ENCODE measurements around the gene UBE4B.
"Not testable (repeated sequence)": the region's sequence is repeated elsewhere in the genome, so short reads cannot be mapped to it uniquely, and the experiment has no call there.

Gene UBE4B

DNA sequence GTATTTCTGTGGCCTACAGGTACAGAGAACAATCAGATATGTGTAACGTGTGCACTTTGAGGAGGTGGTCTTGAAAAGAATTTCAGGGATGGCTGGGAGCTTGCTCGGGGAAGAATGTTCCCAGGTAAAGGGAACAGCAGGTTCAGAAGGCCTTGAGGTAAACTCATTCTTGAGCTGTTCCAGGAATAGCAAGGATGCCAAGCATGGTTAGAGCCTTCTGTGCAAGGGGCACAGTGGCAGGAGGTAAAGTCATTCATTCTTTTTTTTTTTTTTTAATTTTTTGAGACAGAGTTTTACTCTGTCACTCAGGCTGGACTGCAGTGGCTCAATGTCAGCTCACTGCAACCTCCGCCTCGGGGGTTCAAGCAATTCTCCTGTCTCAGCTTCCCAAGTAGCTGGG is 10.0 kb downstream of the UBE4B start:
- DNase-seq, result no peak

DNA sequence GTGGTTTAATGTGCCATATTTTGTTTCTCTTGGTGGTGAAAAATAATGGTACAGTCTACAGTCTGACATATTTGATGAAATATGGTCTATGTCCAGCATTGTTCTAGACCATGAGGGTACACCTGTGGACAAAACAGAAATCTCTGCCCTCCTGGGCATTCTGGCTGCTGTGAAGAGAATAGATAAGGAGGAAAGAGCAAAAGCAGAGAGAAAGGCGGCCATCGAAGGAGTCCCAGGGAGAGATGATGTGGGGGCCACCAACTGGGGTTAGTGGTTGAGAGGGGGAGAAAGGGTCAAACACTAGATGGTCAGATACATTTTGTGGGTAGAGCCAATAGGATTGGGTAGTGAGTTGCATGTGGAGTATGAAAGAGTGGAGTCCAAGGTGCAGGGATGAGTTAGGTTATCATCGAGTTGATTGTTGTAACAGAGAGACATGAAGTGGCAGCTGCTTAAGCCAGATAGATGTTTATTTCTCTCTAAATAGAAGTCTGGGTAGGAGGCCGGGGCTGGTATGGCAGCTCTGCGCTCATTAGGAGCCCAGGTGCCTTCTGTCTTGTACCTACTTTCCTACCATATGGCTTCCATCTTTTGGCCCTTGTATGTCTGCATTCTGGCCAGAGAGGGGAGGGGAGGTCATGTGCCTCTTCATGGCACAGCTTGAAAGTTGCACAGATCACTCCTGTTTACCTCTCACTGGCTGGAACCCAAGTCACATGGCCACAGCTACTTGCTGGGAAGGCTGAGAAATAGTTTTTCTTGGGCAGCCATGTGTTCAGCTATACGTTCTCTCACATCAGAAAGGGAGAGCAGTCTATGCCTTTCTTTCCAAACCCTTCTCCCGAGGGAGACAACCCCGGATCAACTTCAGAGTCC is 13.0 kb downstream of the UBE4B start:
- peak; percentile 30 for DNase-seq

DNA sequence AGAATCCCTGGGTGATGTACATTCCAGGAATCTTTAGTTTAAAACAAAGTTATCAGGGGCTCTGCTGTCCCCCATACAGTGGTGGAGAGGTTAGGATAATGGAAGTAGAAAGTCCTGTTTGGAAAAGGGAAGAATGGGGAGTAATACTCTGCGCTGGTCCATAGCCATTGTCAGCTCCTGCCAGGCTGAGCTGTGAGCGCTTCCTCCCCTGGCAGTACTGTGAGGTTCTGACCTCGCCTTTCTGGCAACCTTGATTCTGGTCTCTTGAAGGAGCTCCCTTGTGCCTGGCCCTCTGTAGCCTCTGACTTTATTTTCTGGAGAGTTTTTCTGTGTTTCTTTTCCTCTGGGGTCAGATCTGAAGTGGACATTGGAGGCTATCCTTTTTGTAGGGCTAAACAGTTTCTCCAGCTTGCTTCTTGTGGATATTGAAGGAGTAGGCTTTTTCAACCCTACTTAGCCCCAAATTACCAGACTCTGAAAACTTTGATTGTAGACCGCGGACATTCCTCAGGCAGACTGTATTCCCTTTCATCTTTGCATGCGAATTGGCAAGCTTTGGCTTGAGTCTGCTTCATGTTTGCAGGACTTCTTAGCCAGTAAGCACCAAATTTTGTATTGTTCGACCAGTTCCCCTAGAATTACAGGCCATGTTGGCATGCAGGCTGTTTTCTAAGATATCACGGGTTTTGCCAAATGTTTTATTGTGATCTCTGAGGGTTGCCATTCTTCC is 13.8 kb downstream of the UBE4B start:
- no peak for DNase-seq

DNA sequence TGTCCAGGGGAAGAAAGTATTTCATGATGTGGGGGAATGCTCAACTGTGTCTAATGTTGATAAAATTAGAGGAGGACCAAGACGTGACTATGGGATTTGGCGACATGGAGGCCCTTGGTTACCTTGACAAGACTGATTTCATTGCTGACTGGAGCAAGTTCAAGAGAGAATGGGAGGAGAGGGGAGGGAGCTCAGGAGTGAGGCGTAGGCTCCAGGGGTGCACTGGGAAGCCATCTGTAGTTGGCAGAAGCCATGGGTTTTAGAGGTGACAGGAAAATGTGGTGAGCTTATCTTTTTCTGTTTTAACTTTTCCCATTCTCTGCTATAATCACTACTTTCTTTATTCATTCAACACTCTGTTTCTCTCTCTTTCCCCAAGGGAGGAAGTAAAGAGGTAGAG is 15.8 kb downstream of the UBE4B start:
- no peak for DNase-seq

DNA sequence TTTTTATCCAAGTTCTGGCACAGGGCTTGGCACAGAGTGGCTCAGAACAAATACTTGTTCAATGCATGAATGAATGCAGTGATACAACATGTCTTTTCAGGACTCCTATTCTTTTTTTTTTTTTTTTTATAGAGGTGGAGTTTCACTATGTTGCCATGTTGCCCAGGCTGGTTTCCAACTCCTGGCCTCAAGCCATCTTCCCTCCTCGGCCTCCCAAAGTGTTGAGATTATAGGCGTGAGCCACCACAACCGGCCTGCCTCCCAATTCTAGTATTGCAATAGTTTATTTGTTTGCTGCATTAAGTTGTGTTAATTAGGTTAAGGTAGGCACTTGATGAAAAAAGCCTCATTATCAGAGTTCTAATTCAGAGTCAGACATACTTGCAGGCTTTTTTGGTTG is 17.9 kb downstream of the UBE4B start:
- DNase-seq, result no peak

DNA sequence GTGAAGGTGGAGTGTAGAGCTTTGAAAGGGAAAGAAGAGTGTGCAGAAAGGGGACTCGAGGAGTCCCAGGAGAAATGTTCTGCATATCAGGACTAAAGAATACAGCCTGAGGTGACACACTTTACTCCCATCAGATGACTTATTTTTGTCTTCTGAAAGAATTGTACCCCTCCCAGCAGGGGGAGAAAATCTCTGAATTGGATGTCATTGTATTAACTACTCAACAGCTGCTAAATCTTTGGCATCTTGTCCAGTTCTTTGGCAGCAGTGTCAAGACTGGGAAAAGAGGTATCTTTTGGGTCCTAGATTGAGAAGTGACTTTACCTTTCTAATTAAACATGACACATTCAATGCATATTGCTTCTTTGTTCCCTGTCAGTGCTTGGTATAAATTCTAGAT is 18.9 kb downstream of the UBE4B start:
- no peak for DNase-seq

DNA sequence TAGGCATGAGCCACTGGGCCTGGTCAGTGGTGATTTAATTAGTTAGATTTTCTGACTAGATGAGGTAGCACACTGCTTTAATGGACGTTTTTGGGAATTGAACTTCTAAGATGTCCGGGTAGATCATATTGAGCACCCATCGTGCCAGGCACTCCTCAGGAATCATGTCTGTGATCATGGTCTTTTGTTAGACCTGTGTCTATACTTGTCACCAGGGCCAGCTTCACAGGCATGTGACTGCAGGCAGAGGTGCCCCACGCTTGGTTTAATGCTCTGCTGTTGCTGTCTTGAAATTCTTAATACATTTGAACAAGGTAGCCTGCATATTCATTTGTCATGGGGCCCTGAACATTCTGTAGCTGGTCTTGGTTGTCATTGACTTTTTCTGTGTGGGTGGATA is 19.6 kb downstream of the UBE4B start:
- no peak for DNase-seq

DNA sequence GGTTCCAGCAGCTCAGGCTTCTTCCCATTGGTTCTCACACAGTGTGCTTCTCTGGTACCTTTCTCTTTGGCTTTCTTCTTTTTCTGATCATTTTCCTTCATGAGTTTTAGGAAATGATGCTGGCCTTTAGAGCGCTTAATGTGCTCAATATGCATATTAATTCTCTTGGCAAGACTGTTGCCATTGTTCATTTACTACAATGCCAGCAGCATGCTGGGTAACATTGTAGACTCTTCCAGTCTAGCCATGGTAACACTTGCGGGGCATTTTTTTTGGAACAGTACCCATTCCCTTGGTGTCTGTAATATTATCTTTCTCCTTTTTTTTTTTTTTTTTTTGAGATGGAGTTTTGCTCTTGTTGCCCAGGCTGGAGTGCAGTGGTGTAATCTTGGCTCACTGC is 21.7 kb downstream of the UBE4B start:
- no peak for DNase-seq

DNA sequence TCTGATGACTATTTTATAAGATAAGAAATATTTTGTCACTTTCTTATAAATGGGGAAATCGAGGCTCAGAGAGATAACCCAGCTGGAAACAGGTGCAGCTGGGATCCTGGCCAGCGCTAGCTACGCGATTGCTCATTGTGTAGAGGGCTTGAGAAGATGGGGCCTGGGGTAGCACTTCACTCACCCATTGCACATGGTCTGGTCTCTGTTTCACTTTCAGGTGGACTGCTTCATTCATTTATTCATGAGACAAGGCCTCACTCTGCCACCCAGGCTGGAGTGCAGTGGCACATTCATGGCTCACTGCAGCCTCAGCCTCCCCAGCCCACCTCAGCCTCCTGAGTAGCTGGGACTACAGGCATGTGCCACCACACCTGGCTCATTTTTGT is 23.8 kb downstream of the UBE4B start:
- DNase-seq, result no peak

DNA sequence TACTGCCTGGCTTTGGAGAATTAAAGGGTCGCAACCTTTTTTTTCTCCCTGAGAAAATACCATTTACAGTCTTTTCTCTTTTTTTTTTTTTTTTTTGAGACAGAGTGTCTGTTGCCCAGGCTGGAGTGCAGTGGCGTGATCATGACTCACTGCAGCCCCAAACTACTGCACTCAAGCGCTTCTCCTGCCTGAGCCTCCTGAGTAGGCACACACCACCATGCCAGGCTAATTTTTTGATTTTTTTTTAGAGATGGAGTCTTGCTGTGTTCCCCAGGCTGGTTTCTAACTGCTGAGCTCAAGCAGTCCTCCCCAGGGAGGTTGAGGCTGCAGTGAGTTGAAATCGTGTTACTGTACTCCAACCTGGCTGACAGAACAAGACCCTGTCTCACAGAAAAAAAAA is 24.6 kb downstream of the UBE4B start:
- no peak for DNase-seq

DNA sequence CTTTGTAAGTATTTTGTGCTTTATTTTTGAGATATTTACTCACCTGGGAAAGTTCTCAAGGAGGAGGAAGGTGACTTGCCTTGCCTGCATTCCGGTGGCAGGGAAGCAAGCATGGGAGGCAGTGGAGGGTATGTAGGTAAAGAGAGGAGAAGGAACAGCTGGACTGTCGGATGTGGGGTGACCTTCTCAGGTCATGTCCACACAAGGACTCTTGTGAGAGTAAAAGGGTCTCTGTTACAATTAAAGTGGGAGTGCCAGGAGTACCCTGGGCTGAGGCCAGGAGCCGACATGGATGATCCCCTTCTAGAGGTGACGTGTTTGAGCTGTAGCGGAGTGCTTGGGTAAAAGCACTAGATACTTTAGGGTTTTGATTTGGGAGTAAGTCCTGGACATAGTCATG is 25.0 kb downstream of the UBE4B start:
- no peak for DNase-seq

DNA sequence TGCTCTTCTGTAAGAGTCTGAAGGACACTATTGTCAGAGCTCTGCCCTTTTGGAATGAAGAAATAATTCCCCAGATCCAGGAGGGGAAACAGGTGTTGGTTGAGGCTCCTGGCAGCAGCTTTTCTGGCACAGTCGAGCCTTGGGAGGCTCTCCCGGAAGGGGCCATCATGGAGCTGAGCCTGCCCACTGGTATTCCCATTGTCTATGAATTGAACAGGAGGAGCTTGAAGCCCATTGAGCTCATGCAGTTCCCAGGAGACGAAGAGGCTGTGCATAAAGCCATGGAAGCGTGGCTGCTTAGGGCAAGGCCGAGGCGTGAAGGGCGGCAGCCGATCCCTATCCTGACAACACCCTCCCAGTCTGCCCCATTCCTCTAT is 26.6 kb downstream of the UBE4B start:
- no peak for DNase-seq

DNA sequence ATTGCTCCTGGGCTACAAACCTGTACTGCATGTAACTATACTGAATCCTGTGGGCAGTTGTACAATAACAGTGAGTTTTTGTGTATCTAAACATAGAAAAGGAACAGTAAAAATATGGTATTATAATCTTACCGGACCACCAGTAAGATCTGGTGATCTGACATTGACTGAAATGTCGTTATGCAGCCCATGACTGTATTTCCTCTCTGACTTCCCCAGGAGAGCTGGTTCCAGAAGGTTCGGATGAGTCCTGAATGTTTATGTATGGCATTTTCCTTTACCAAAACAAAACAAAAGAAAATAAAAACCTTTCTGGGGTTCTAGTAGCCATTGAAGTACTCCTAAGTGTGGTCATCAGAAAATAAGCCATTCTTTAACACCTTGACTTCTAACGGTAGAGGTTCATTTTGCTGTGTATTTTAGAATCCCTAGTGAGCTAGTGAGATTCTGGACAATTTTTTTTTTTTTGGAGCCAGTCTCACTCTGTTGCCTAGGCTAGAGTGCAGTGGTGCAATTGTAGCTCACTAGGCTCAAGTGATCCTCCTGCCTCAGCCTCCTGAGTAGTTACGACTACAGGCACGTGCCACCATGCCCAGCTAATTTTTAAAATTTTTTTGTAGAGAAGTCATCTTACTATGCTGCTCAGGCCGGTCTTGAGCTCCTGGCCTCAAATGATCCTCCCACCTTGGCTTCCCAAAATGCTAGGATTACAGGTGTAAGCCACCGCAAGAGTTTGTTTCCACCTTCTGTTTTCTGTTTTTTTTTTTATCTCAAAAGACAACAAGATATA is 27.7 kb downstream of the UBE4B start:
- no peak for DNase-seq

DNA sequence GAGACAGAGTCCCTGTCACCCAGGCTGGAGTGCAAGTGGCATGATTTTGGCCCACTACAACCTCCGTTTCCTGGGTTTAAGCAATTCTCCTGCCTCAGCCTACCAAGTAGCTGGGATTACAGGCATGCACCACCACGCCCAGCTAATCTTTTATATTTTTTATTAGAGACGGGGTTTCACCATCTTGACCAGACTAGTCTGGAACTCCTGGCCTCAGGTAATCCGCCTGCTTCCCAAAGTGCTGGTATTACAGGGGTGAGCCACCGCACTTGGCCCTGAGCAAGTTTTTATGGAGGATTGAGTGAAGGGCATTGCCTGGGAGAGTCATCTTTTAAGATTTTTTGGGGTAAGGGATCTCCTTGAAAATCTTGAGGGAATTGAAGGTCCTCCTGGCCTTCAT is 28.5 kb downstream of the UBE4B start:
- no peak for DNase-seq

DNA sequence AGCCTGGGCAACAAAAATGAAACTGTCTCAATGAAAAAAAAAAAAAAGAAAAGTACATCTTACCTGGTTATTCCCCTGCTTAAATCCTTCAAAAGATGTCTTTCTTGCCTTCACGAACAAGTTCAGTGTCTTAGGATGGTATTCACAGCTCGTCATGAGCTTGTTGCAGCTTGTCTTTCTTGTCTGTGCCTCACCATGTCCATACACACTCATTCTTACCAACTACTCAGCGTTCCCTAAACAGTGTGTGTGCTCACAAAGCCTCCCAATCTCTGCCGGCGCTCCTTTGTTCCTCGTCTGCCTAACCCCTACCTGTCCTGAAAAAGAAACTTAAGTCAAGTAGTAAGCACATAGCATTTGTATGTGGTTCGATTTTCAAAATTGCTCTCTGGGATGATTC is 31.1 kb downstream of the UBE4B start:
- no peak for DNase-seq

DNA sequence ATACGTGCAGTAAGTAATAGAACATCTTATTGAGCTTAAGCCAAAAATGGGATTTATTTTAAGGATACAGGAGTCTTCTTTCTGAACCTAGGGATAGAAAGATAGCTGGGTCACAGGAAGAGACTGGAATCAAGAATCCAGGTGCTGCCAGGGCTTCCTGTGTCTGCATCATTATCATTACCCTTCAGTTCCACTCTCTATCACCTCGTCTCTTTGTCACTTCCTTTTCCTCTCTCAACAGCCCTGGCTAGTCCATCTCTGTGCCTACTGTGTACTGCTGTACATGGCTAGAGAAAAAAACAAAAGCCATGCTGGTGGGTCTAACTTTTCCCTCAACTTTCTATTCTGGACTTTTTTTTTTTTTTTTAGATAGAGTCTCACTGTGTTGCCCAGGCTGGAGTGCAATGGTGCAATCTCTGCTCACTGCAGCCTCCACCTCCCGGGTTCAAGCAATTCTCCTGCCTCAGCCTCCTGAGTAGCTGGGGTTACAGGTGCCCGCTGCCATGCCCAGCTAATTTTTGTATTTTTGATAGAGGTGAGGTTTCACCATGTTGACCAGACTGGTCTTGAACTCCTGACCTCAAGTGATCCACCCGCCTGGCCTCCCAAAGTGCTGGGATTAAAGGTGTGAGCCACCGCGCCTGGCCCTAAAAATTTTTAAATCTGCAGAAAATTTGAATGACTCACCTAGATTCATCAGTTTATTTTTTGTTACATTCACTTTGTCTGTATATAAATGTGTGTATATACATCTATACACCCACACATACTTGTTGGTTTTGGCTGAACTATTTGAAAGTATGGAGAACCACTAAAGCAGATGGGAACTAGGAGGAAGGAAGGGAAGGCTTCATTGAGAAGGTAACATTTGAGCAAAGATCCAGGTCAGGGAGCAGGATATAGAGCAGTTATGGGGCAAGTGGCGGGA is 31.9 kb downstream of the UBE4B start:
- DNase-seq, result no peak

DNA sequence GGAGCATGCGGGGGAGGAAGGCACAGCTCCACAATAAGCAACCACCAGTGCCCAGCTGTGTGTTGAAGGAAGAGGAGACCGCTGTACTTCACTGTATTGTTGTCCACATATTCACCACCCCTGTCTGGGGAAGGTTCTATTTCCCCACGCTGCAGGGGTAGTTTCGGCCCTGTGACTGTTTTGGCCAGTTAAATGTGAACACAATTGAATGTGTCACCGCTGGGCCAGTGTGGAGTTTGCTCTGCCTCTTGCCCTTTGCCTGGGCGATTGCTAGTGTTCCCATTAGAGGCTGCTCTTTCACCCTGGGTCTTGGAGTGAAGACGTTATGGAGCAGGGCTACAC is 32.6 kb downstream of the UBE4B start:
- DNase-seq, result no peak

DNA sequence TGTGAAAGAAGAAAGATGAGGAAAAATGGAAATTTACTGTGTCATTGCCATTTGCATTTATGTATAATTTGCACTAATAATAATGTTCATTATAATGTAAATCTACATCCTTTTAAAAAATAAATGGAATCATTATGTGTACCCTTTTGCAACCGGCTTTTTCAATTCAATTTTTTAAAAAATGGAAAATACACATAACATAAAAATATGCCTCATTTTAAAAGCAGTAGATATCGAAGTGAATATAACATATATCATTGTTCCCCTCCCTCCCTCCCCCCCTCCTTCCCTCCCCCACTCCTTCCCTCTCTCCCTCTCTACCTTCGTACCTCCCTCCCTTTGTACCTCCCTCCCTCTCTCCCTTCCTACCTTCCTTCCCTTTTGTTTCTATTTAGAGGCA is 33.0 kb downstream of the UBE4B start:
- no peak for DNase-seq

DNA sequence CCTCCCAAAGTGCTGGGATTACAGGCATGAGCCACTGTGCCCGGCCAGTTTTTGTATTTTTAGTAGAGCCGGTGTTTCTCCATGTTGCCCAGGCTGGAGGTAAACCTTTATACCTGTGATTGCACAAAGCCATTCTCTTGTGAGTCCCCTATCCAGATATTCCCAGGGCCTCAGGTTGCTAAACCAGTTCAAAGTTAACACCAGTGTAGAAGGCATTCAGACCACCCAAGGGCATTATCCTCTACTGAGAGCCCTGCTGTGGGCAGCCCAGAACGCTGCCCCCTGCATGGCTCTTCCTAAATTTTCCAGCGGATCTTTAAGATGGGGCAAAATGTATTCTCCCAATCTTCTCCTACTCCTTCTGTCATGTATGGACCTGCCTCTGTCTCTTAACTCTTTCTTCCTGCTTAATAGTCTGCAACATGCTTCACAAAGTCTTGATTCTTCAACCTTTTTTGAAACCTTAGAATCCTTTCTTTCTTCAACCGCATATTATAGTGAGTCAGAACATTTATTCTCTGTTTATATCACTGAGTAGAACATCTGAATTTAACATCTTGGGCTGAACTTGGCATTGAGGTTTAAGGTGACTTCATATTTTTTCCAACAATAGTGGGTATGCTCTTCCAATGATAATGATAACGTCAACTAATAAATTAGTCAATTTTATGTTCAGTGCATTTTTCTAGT is 36.0 kb downstream of the UBE4B start:
- no peak for DNase-seq

DNA sequence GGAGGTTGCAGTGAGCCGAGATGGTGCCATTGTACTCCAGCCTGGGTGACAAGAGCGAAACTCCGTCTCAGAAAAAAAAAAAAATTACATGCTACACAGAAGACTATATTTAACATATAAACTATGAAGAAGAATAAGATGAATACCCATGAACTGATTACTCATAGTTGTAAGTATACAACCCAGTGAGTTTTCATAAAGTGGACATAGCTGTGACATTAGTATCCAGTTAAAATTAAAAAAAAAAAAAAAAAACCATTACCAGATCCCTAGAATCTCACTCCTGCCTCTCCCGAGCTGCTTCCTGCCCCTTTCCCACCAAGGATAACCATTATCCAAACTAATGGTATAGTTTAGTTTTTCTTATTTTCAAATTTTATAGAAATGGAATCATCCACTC is 37.4 kb downstream of the UBE4B start:
- no peak for DNase-seq

DNA sequence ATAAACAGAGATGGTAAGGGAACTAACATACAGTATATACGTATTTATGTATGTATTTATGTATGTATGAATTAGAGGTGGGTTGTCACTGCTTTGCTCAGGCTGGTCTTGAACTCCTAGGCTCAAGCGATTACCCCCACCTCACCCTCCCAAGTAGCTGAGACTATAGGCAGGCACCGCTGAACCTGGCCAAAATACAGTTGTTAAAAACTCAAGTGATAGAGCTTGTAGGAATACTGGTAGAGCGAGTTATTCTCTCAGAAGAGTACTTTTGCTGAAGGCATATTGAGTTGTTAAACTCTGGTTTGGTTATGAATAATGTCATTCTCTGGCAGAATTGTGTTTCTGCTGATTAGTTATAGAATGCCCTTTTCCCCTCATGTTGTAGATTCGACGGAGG is 38.9 kb downstream of the UBE4B start:
- DNase-seq, result no peak

DNA sequence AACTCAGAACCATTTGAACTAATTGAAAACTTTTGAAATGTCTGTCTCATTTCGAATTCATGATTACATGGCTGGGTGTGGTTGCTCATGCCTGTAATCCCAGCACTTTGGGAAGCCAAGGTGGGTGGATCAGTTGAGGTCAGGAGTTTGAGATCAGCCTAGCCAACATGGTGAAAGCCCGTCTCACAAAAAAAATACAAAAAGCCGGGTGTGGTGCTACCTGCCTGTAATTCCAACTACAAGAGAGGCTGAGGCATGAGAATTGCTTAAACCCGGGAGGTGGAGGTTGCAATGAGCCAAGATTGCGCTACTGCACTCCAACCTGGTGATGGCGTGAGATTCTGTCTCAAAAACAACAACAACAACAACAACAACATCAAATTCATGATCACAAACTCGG is 40.6 kb downstream of the UBE4B start:
- not testable (repeated sequence) for DNase-seq

All from fibroblast of skin of abdomen (primary cell).